ENCODE data around the gene TBC1D9. TPM values are rescaled to one million over a fixed set of nuclear protein-coding genes. Genes with fewer than 3 reads are reported as not detected.

TBC1D9 gene
- total RNA-seq, 1 donor from 2014 or later = 25.5 TPM

DNA sequence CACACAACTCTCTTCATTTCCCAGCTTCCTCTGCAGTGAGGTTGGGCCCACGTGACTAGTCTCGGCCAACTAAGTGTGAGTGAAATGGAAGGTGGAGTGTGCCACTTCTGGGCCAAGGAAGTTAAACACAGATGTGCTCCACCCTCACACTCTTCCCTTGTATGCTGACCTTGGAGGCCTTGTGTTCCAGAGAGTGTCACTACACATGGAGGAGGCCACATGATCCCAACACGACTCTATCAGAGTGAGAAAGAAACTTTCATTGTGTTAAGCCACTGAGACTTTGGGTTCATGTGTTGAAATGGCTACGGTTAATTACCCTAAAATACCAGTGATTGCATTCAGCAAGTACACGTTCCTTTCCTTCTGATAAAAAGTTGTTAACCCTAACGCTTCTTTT, 55.1 kb downstream of the TBC1D9 start:
- no peaks in the 10 kb centered on the region for H3K27me3 ChIP-seq
- H3K27ac ChIP-seq = no peak overlapping the region
- intact Hi-C loops (cut with DNase I) = no loop called here
- TF ChIP-seq, protein P1, sequence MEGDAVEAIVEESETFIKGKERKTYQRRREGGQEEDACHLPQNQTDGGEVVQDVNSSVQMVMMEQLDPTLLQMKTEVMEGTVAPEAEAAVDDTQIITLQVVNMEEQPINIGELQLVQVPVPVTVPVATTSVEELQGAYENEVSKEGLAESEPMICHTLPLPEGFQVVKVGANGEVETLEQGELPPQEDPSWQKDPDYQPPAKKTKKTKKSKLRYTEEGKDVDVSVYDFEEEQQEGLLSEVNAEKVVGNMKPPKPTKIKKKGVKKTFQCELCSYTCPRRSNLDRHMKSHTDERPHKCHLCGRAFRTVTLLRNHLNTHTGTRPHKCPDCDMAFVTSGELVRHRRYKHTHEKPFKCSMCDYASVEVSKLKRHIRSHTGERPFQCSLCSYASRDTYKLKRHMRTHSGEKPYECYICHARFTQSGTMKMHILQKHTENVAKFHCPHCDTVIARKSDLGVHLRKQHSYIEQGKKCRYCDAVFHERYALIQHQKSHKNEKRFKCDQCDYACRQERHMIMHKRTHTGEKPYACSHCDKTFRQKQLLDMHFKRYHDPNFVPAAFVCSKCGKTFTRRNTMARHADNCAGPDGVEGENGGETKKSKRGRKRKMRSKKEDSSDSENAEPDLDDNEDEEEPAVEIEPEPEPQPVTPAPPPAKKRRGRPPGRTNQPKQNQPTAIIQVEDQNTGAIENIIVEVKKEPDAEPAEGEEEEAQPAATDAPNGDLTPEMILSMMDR (IDR thresholded peaks at IDR 0.05) = no peak
- H3K4me1 ChIP-seq = peaks cover 0 to 4% of the 10 kb centered on the region in 2 donors
- no peak overlapping the region for H3K4me3 ChIP-seq
- H3K9me3 ChIP-seq = no peaks in the 10 kb centered on the region
- DNase-seq (ENCODE audit: low spot score in 2 of 2) = no peak
- peaks cover 0 to 4% of the 10 kb centered on the region in 2 donors for H3K36me3 ChIP-seq

DNA sequence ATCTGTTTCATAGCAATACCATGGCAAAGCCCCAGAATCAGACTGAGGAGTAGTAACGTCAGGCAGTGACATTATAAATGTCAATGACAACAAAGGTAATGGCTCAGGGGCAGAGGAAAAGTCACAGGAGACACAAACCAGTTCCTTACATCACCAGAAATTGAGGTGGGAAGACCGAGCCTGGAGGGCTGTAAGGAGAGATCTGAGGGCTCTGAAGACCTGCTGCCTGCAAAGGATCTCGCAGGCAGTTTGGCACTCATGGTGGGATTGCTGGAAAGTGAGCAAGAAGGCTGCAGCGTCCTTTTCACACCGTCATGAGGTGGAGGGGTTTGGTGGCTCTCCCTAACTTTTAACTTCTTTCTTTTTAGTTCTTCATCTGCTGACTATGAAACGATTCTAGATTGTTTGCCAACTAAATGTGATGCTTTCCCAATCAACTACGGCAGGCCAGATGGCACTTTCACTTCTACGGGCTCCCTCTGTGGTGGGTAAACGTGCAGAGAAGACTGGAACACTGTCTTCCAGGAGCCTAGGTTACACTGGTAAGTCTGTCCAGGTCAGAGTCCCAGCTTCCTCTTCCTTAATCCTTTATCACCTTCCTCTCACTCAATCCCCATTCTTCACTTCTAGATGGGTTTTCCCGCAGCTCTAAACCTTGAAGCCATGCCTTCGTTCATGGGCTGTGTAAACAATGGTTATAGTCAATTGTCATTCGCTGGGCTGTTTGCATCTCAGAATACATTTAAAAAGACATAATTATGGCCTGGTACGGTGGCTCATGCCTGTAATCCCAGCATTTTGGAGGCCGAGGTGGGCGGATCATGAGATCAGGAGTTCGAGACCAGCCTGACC, 58.2 kb downstream of the TBC1D9 start:
- intact Hi-C loops (cut with DNase I) = no loop called here
- H3K4me3 ChIP-seq = no peak overlapping the region
- no peaks in the 10 kb centered on the region for H3K4me1 ChIP-seq
- peaks cover 0 to 4% of the 10 kb centered on the region in 2 donors for H3K36me3 ChIP-seq
- TF ChIP-seq, protein P1 (IDR thresholded peaks at IDR 0.05) = no peak
- no peak for DNase-seq (ENCODE audit: low spot score in 2 of 2)
- no peaks in the 10 kb centered on the region for H3K27me3 ChIP-seq
- H3K27ac ChIP-seq = no peak overlapping the region
- H3K9me3 ChIP-seq = no peaks in the 10 kb centered on the region

DNA sequence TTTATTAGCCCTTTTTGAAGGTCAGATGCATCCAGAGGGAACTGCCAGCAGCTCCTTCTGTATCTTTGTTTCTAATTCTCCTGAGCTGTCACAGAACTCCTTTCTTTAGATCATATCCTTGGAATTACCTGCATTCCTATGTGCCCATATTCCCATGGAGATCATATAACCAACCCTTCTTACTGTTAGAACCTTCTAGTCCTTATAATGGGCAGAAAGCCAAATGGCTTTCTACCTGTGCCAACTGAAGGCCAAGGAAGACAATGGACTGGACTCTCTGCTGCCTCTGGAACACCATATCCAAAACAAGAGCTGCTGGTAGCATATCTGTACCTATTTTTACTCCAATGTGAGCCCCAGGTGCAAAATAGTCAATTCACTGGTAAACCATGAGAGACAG, 60.7 kb downstream of the TBC1D9 start:
- no peaks in the 10 kb centered on the region for H3K9me3 ChIP-seq
- TF ChIP-seq, protein P1 (IDR thresholded peaks at IDR 0.05) = no peak
- DNase-seq (ENCODE audit: low spot score in 2 of 2) = no peak

DNA sequence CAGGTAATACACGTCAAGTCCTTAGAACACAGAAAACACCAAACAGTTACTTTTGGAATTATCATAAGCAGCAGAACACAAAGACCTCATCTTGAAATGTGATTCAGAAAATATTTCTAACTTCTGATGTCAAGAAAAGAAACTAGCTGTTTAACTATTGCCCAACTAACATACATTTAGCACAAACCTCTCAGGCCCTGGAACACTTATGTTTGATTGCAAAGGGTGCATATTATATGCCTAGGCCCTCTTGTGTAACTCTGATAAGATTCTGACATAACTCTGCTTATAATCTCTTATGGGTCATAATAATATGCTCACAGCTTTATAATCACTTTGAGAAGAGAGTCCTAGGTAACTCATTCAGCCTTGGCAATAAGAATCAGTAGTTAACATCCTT, 62.6 kb downstream of the TBC1D9 start:
- Histone ChIP-seq H3K27me3 (no peaks in the 10 kb centered on the region), H3K4me1 (no peaks in the 10 kb centered on the region), H3K36me3 (no peaks in the 10 kb centered on the region), H3K4me3 (no peak overlapping the region), H3K9me3 (no peaks in the 10 kb centered on the region), H3K27ac (no peak overlapping the region)
- TF ChIP-seq, protein P1 (IDR thresholded peaks at IDR 0.05) = no peak
- intact Hi-C loops (cut with DNase I) = no loop called here
- no peak for DNase-seq (ENCODE audit: low spot score in 2 of 2)

More for the DNA sequence above, 60.7 kb downstream of the TBC1D9 start:
- H3K27me3 ChIP-seq = no peaks in the 10 kb centered on the region
- H3K27ac ChIP-seq = no peak overlapping the region
- H3K4me1 ChIP-seq = no peaks in the 10 kb centered on the region
- peaks cover 0 to 2% of the 10 kb centered on the region in 2 donors for H3K36me3 ChIP-seq
- intact Hi-C loops (cut with DNase I) = no loop called here
- no peak overlapping the region for H3K4me3 ChIP-seq

DNA sequence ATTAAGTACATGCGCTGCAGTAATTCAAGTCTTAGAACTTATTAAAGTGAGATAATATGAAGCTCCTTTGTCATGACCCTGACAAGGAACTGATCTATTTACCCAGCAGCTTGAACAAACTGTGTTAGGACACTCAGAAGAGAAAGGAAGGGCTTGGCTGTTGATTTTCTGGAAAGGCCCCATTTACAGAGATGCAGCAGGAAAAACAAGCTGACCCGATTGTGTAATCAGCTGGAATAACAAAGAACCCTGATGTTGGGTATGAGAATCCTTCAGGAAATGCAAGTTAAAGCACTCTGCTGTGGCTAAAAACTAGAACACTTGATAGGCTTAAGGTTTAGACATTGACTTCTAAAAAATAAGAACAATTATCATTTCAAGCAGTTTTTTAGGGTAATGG, 64.8 kb downstream of the TBC1D9 start:
- TF ChIP-seq, protein P1 (IDR thresholded peaks at IDR 0.05) = no peak
- no peak for DNase-seq (ENCODE audit: low spot score in 2 of 2)
- Histone ChIP-seq H3K4me1 (no peaks in the 10 kb centered on the region), H3K4me3 (no peak overlapping the region), H3K27ac (no peak overlapping the region), H3K9me3 (no peaks in the 10 kb centered on the region), H3K36me3 (no peaks in the 10 kb centered on the region), H3K27me3 (no peaks in the 10 kb centered on the region)
- intact Hi-C loops (cut with DNase I) = no loop called here
